H1 (cell line): ENCODE measurements around the gene COG7. TPM values are rescaled to one million over a fixed set of nuclear protein-coding genes. Genes with fewer than 3 reads are reported as not detected.

Experiments
- CTCF ChIA-PET: fragments of 300-600 bp; sonication (Branson Sonifier 250); formaldehyde crosslinking; loops from one replicate; lab custom pipeline; 2021; ENCODE audit not compliant: partially characterized antibody; lab: Charles Lee
- POLR2A ChIA-PET: fragments of 300-600 bp; sonication (Branson Sonifier 250); formaldehyde crosslinking; loops from one replicate; lab custom pipeline; 2021; ENCODE audit warnings: inconsistent platforms; ENCODE audit not compliant: partially characterized antibody; lab: Charles Lee
- DNase-seq, 2 experiments: peaks; one replicate each; pipeline versions ENCODE4 v3.0.0 to v3.0.0-alpha.2; 2010 to 2022; ENCODE audit warnings: low spot score in 2 of 2, low read depth in 1 of 2, mixed read lengths in 1 of 2
- FAIRE-seq: peaks from 2 replicates; lab custom pipeline; 2011; peaks lifted over from hg19 to GRCh38; lab: Jason Lieb, UNC
- H2AFZ ChIP-seq: 2 replicates; pipeline ENCODE4 v1.8.1; 2012; ENCODE audit warnings: low read length, inconsistent platforms
- H2AK5ac ChIP-seq: 2 replicates; pipeline ENCODE4 v1.6.1; 2013; ENCODE audit warnings: low read depth, low read length
- H2BK120ac ChIP-seq: replicated peaks from 2 replicates; pipeline ENCODE3; 2013; ENCODE audit warnings: low read depth, low read length, inconsistent platforms
- H2BK12ac ChIP-seq: 2 replicates; pipeline ENCODE4 v1.6.1; 2013; ENCODE audit warnings: low read depth, low read length
- H2BK15ac ChIP-seq: 2 replicates; pipeline ENCODE4 v1.6.1; 2013; ENCODE audit warnings: low read length
- H2BK20ac ChIP-seq: 2 replicates; pipeline ENCODE4 v1.6.1; 2013; ENCODE audit warnings: low read length
- H2BK5ac ChIP-seq: 2 replicates; pipeline ENCODE4 v1.6.1; 2013; ENCODE audit warnings: low read depth, low read length
- H3K14ac ChIP-seq: 2 replicates; pipeline ENCODE4 v1.6.1; 2013; ENCODE audit warnings: inconsistent platforms; ENCODE audit not compliant: insufficient read length
- H3K18ac ChIP-seq: 2 replicates; pipeline ENCODE4 v1.6.1; 2013; ENCODE audit warnings: low read length; ENCODE audit errors: extremely low read depth
- H3K23ac ChIP-seq: 2 replicates; pipeline ENCODE4 v1.6.1; 2013; ENCODE audit warnings: inconsistent platforms; ENCODE audit not compliant: insufficient read length
- H3K23me2 ChIP-seq: 2 replicates; pipeline ENCODE4 v1.6.1; 2013; ENCODE audit warnings: low read depth, low read length
- H3K27ac ChIP-seq: 2 replicates; pipeline ENCODE4 v1.6.1; 2011; ENCODE audit warnings: low read depth, low read length, inconsistent platforms
- H3K27me3 ChIP-seq, 4 experiments: replicated peaks in 1 of 4; 1 replicate in 1 of 4; 2 replicates in 3 of 4; pipeline versions ENCODE4 v1.6.1 to v1.8.1; 2011 to 2013; ENCODE audit warnings: low read length in 3 of 4, mild to moderate bottlenecking in 3 of 4, inconsistent platforms in 2 of 4, mixed read lengths in 2 of 4, moderate library complexity in 1 of 4; ENCODE audit not compliant: control insufficient read depth in 3 of 4, insufficient read depth in 3 of 4; ENCODE audit errors: extremely low read depth in 1 of 4
- H3K36me3 ChIP-seq, 4 experiments: 2 replicates each; pipeline versions ENCODE4 v1.6.1 to v1.8.1; 2011 to 2013; ENCODE audit warnings: mild to moderate bottlenecking in 4 of 4, low read length in 3 of 4, moderate library complexity in 2 of 4, control low read depth in 1 of 4, inconsistent platforms in 1 of 4; ENCODE audit not compliant: insufficient read depth in 4 of 4, control insufficient read depth in 2 of 4
- H3K4ac ChIP-seq: replicated peaks from 2 replicates; pipeline ENCODE3; 2013; ENCODE audit warnings: low read length, low read depth, mixed read lengths, inconsistent platforms; ENCODE audit not compliant: insufficient read length
- H3K4me1 ChIP-seq, 4 experiments: replicated peaks in 1 of 4; 1 replicate in 1 of 4; 2 replicates in 3 of 4; pipeline versions ENCODE4 v1.6.1 to v1.8.1; 2011 to 2013; ENCODE audit warnings: low read length in 3 of 4, inconsistent platforms in 2 of 4, mixed read lengths in 1 of 4; ENCODE audit not compliant: insufficient read depth in 4 of 4, control insufficient read depth in 3 of 4
- H3K4me2 ChIP-seq, 2 experiments: 2 replicates each; pipeline versions ENCODE4 v1.6.1 to v1.8.1; 2011 to 2013; ENCODE audit warnings: low read depth in 2 of 2, low read length in 2 of 2, control low read depth in 1 of 2, inconsistent platforms in 1 of 2, mild to moderate bottlenecking in 1 of 2; ENCODE audit not compliant: insufficient read depth in 1 of 2
- H3K4me3 ChIP-seq, 4 experiments: fragments of 200-600, 300-600 bp in 1 of 4; sonication (generic), shearing (Covaris generic), sonication (Bioruptor Twin) in 1 of 4; 2 replicates each; pipeline versions ENCODE4 v1.5.1 to v1.8.1; 2011 to 2016; ENCODE audit warnings: low read length in 4 of 4, low read depth in 3 of 4, control low read depth in 2 of 4, inconsistent platforms in 2 of 4, mild to moderate bottlenecking in 2 of 4, mixed read lengths in 1 of 4, moderate library complexity in 1 of 4; ENCODE audit not compliant: insufficient read depth in 2 of 4; ENCODE audit errors: extremely low read depth in 1 of 4
- H3K56ac ChIP-seq: replicated peaks from 2 replicates; pipeline ENCODE3; 2013; ENCODE audit warnings: low read depth, mild to moderate bottlenecking, mixed read lengths, low read length, inconsistent platforms; ENCODE audit not compliant: insufficient read length
- H3K79me1 ChIP-seq: 2 replicates; pipeline ENCODE4 v1.6.1; 2013; ENCODE audit warnings: low read depth, low read length, control low read depth
- H3K79me2 ChIP-seq, 2 experiments: 2 replicates each; pipeline versions ENCODE4 v1.6.1 to v1.8.1; 2012 to 2013; ENCODE audit warnings: low read length in 2 of 2, mild to moderate bottlenecking in 2 of 2, inconsistent platforms in 1 of 2; ENCODE audit not compliant: insufficient read depth in 2 of 2, control insufficient read depth in 1 of 2
- H3K9ac ChIP-seq, 4 experiments: replicated peaks in 1 of 4; 1 replicate in 1 of 4; 2 replicates in 3 of 4; pipeline versions ENCODE4 v1.6.1 to v1.8.1; 2011 to 2013; ENCODE audit warnings: low read depth in 3 of 4, low read length in 3 of 4, control low read depth in 2 of 4, mild to moderate bottlenecking in 2 of 4, moderate library complexity in 2 of 4, inconsistent platforms in 1 of 4; ENCODE audit errors: extremely low read depth in 1 of 4
- H3K9me3 ChIP-seq, 2 experiments: 2 replicates each; pipeline versions ENCODE4 v1.6.1 to v1.8.1; 2012 to 2013; ENCODE audit warnings: mild to moderate bottlenecking in 2 of 2, moderate library complexity in 2 of 2, control low read depth in 1 of 2, inconsistent platforms in 1 of 2, low read depth in 1 of 2, low read length in 1 of 2, mixed read lengths in 1 of 2; ENCODE audit not compliant: insufficient read depth in 2 of 2
- H4K20me1 ChIP-seq, 2 experiments: replicated peaks in 1 of 2; 2 replicates each; pipeline versions ENCODE3 to v1.8.1; 2011 to 2013; ENCODE audit warnings: inconsistent platforms in 2 of 2, low read length in 2 of 2, mild to moderate bottlenecking in 1 of 2; ENCODE audit not compliant: insufficient read depth in 2 of 2, control insufficient read depth in 1 of 2
- H4K5ac ChIP-seq: 2 replicates; pipeline ENCODE4 v1.6.1; 2013; ENCODE audit warnings: low read length, low read depth, mixed read lengths, inconsistent platforms; ENCODE audit not compliant: insufficient read length
- H4K8ac ChIP-seq: 2 replicates; pipeline ENCODE4 v1.8.0; 2013; ENCODE audit warnings: mild to moderate bottlenecking, moderate library complexity, low read length, inconsistent platforms; ENCODE audit not compliant: insufficient read depth; ENCODE audit errors: extremely low read depth
- H4K91ac ChIP-seq: replicated peaks from 2 replicates; pipeline ENCODE3; 2013; ENCODE audit warnings: low read length, mixed read lengths, inconsistent platforms; ENCODE audit not compliant: insufficient read length
- BCL11A ChIP-seq, 2 experiments: IDR thresholded peaks; one replicate each; pipeline ENCODE4 v1.6.1; 2011; ENCODE audit warnings: low read depth in 2 of 2, low read length in 2 of 2, mild to moderate bottlenecking in 2 of 2
- GTF2F1 ChIP-seq: IDR thresholded peaks from 2 replicates; pipeline ENCODE4 v1.6.1; 2012; ENCODE audit warnings: low read depth, low read length, improper control_type of control experiment, borderline replicate concordance
- TAF7 ChIP-seq: optimal IDR thresholded peaks from 2 replicates; pipeline ENCODE3; 2011; ENCODE audit warnings: low read depth, mild to moderate bottlenecking, inconsistent platforms, low read length, moderate library complexity, borderline replicate concordance
- TBP ChIP-seq: IDR thresholded peaks from 2 replicates; pipeline ENCODE4 v1.6.1; 2011; ENCODE audit warnings: low read depth, low read length, improper control_type of control experiment
- WGBS, 2 experiments: shearing (Covaris generic) in 1 of 2; methylation state at CpG; one replicate each; pipeline versions ENCODE4 v1.1.6 to v1.1.7; 2013 to 2015; ENCODE audit warnings: low lambda C conversion rate in 2 of 2, mixed read lengths in 2 of 2, inconsistent platforms in 1 of 2, low coverage in 1 of 2, missing lambda C conversion rate in 1 of 2; ENCODE audit not compliant: insufficient replicate concordance in 2 of 2, insufficient coverage in 1 of 2, insufficient read length in 1 of 2; ENCODE audit errors: extremely low coverage in 1 of 2, missing lambda C conversion rate in 1 of 2; 5-methylcytosine and 5-hydroxymethylcytosine counted together
- polyA plus RNA-seq, 7 experiments: library from polyadenylated mRNA; depleted of rRNA in 3 of 7; stranded (reverse) in 5 of 7; unstranded in 2 of 7; fragments of >200 nt in 5 of 7; fragments of 200-250 nt in 2 of 7; gene quantifications; 1 replicate in 5 of 7; 2 replicates in 1 of 7; 4 replicates in 1 of 7; pipeline versions ENCODE4 v1.2.1 to v1.2.3, GENCODE V29; 2011 to 2013; ENCODE audit warnings: missing spikeins in 2 of 7, mixed read lengths in 2 of 7
- total RNA-seq: library from RNA; stranded (reverse); fragmentation: NEBNext Ultra II Directional; extraction: Animal tissue kit (Norgen Biotek cat#: 25700); gene quantifications from 2 replicates; pipeline ENCODE4 v1.2.1, GENCODE V29; 2021
- TF ChIP-seq, protein P1 (sequence below): IDR thresholded peaks from 2 replicates; pipeline ENCODE4 v1.6.1; 2011; ENCODE audit warnings: low read depth, mild to moderate bottlenecking, low read length; ENCODE audit not compliant: insufficient read depth
- TF ChIP-seq, protein P2 (sequence below): IDR thresholded peaks from 2 replicates; pipeline ENCODE4 v1.6.1; 2012; ENCODE audit warnings: inconsistent platforms

COG7 gene
- total and polyA plus RNA-seq, 2 of the 8 experiments (the other 6 are each of a cell fraction or from before 2014, with no cell fraction given), result 17.2 to 40.4 TPM

DNA sequence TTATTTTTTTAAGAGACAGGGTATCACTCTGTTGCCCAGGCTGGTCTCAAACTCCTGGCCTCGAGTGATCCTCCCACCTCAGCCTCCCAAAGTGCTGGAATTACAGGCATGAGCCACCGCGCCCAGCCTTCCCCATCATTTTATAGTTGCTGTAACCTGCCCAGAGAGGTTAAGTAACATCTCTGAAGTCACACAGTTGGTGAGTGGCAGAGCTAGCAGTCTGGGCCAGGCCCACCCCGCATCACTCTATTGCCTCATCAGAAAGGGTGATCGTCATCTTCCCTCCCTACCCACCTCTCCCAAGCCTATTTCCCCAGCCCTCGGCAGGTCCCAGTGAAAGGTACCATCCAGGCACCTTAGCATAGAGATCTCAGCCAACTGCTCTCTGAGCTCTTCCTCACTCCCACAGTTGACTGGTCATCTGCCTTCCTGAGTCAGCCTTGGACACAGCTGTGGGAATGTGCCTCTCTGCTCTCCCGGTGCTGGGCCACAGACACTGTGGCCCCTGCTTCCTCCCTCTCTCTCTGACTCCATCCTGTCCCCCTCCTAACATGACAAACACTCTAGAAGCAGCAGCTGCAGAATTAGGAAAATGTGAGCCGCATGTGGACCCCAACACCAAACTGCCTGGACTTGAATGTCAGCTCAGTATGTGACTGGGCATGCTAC, 93.8 kb downstream of the COG7 start:
- no peak overlapping the region for H3K14ac ChIP-seq
- no peak overlapping the region for H3K18ac ChIP-seq
- H3K36me3 ChIP-seq, result no peaks in the 10 kb centered on the region
- H3K79me2 ChIP-seq, result no peaks in the 10 kb centered on the region
- no peak overlapping the region for H3K9ac ChIP-seq
- no peak overlapping the region for H2BK120ac ChIP-seq
- no peak overlapping the region for H2BK15ac ChIP-seq
- ChIA-PET POLR2A (no interaction called here), CTCF (interaction anchor here (0.7 to 2.0 kb wide), 7 partner anchors 12 to 152 kb away, joined by 3 to 11 read pairs (median 3); partner anchors contain the start of gene SCNN1B)
- H3K27ac ChIP-seq, result no peak overlapping the region
- no peak overlapping the region for H4K91ac ChIP-seq
- no peak overlapping the region for H2AK5ac ChIP-seq
- no peak overlapping the region for H2AFZ ChIP-seq
- no peak overlapping the region for H2BK12ac ChIP-seq
- 87% methylated on average over 7 of the region's 8 CpGs; no CpG with 5 or more reads in 1 of the 2 experiments for WGBS, 2 experiments
- H4K20me1 ChIP-seq, result no peaks in the 10 kb centered on the region
- H3K4me2 ChIP-seq, result no peak overlapping the region
- no peak overlapping the region for H3K4ac ChIP-seq
- no peak overlapping the region for H3K4me3 ChIP-seq
- H4K5ac ChIP-seq, result no peak overlapping the region
- H2BK5ac ChIP-seq, result no peak overlapping the region
- DNase-seq, result no peak
- H3K23me2 ChIP-seq, result no peaks in the 10 kb centered on the region
- no peak overlapping the region for H3K56ac ChIP-seq
- no peaks in the 10 kb centered on the region for H3K27me3 ChIP-seq
- H3K9me3 ChIP-seq, result no peaks in the 10 kb centered on the region
- no peaks in the 10 kb centered on the region; a peak in 1 of 7 replicates for H3K4me1 ChIP-seq
- no peak overlapping the region for H3K23ac ChIP-seq
- H4K8ac ChIP-seq, result no peak overlapping the region
- no peak for FAIRE-seq
- no peaks in the 10 kb centered on the region for H3K79me1 ChIP-seq
- H2BK20ac ChIP-seq, result no peak overlapping the region
- TF ChIP-seq TAF7 (no peak), TBP (no peak), GTF2F1 (no peak), BCL11A (IDR thresholded peaks at IDR 0.05; ENCODE audit: low read depth in 2 of 2, low read length in 2 of 2) (no peak)
- TF ChIP-seq, protein P1, sequence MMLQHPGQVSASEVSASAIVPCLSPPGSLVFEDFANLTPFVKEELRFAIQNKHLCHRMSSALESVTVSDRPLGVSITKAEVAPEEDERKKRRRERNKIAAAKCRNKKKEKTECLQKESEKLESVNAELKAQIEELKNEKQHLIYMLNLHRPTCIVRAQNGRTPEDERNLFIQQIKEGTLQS, result no peak
- TF ChIP-seq, protein P2, sequence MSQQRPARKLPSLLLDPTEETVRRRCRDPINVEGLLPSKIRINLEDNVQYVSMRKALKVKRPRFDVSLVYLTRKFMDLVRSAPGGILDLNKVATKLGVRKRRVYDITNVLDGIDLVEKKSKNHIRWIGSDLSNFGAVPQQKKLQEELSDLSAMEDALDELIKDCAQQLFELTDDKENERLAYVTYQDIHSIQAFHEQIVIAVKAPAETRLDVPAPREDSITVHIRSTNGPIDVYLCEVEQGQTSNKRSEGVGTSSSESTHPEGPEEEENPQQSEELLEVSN, result no peak
